OCI-LY3 (cell line): ENCODE measurements around the gene AGR3.

Experiments
- H2AFZ ChIP-seq: fragments of 200-600, 300-600 bp; shearing (Covaris generic); 2 replicates; pipeline ENCODE4 v1.6.0; 2014; ENCODE audit warnings: antibody characterized with exemption, low read depth, low read length
- H3K27ac ChIP-seq: fragments of 200-600, 300-600 bp; sonication (generic); 2 replicates; pipeline ENCODE4 v1.5.1; 2014; ENCODE audit warnings: mild to moderate bottlenecking, low read length, moderate library complexity, mixed read lengths
- H3K27me3 ChIP-seq: fragments of 200-600, 300-600 bp; sonication (generic); 2 replicates; pipeline ENCODE4 v1.6.1; 2014; ENCODE audit warnings: low read depth, low read length, mixed read lengths
- H3K36me3 ChIP-seq: fragments of 200-600, 300-600 bp; sonication (generic); replicated peaks from 2 replicates; pipeline ENCODE3; 2014; ENCODE audit warnings: low read depth, low read length, mixed read lengths
- H3K4me1 ChIP-seq: fragments of 300-600, 200-600 bp; sonication (generic); 2 replicates; pipeline ENCODE4 v1.6.1; 2014; ENCODE audit warnings: low read length, mixed read lengths
- H3K4me2 ChIP-seq: fragments of 200-600, 300-600 bp; sonication (generic); 2 replicates; pipeline ENCODE4 v1.6.1; 2014; ENCODE audit warnings: low read length, mixed read lengths
- H3K4me3 ChIP-seq: fragments of 300-600, 200-600 bp; sonication (generic); 2 replicates; pipeline ENCODE4 v1.5.1; 2014; ENCODE audit warnings: antibody characterized with exemption, mild to moderate bottlenecking, low read length, moderate library complexity
- H3K79me2 ChIP-seq: fragments of 300-600, 200-600 bp; shearing (Covaris generic); 2 replicates; pipeline ENCODE4 v1.6.1; 2014; ENCODE audit warnings: mild to moderate bottlenecking, low read length, mixed read lengths
- H3K9ac ChIP-seq: fragments of 300-600, 200-600 bp; shearing (Covaris generic); 2 replicates; pipeline ENCODE4 v1.6.0; 2014; ENCODE audit warnings: mild to moderate bottlenecking, low read length, moderate library complexity
- H3K9me3 ChIP-seq: fragments of 200-600, 300-600 bp; shearing (Covaris generic); 2 replicates; pipeline ENCODE4 v1.6.1; 2014; ENCODE audit warnings: low read length, mixed read lengths; ENCODE audit not compliant: insufficient read depth
- H4K20me1 ChIP-seq: fragments of 200-600, 300-600 bp; sonication (generic); 2 replicates; pipeline ENCODE4 v1.6.1; 2016; ENCODE audit warnings: low read length, mixed read lengths; ENCODE audit not compliant: insufficient read depth
- EZH2phosphoT487 ChIP-seq: fragments of 200-600 bp; shearing (Covaris generic); IDR thresholded peaks from 2 replicates; pipeline ENCODE4 v1.6.1; 2018; ENCODE audit warnings: antibody characterized with exemption, mixed run types, low read depth
- TF ChIP-seq, protein P1 (sequence below): fragments of 200-600, 300-600 bp; sonication (generic); IDR thresholded peaks from 2 replicates; pipeline ENCODE4 v1.5.1; 2014; ENCODE audit warnings: antibody characterized with exemption, low read length, low read depth

Gene AGR3

DNA sequence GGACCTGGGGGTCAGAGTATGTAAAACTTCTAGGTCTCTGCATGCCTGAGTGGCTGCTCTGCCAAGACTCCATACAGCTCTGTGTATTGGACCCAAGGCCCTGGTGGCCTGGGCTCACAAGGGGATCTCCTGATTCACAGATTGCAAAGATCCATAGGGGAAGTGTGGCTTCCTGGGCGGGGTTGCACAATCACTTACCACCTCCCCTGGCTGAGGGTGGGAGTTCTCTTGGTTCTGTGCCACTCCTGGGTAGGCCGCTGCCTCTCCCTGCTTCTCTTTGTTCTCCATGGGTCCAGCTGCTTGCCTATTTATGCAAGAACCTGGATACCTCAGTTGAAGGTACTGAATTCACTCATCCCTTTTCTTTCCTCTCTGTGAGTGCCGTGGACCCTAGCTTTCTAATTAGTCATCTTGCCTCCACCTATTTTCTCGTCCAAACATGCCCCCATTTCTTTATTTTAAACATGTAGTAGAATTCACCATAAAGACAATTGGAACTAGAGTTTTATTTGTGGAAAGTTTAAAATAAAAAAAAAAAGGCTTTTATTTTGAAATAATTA is 18.5 kb upstream of the AGR3 start:
- H3K9me3 ChIP-seq, result no peaks in the 10 kb centered on the region
- H2AFZ ChIP-seq, result no peak overlapping the region
- H3K36me3 ChIP-seq, result no peaks in the 10 kb centered on the region
- TF ChIP-seq, protein P1, sequence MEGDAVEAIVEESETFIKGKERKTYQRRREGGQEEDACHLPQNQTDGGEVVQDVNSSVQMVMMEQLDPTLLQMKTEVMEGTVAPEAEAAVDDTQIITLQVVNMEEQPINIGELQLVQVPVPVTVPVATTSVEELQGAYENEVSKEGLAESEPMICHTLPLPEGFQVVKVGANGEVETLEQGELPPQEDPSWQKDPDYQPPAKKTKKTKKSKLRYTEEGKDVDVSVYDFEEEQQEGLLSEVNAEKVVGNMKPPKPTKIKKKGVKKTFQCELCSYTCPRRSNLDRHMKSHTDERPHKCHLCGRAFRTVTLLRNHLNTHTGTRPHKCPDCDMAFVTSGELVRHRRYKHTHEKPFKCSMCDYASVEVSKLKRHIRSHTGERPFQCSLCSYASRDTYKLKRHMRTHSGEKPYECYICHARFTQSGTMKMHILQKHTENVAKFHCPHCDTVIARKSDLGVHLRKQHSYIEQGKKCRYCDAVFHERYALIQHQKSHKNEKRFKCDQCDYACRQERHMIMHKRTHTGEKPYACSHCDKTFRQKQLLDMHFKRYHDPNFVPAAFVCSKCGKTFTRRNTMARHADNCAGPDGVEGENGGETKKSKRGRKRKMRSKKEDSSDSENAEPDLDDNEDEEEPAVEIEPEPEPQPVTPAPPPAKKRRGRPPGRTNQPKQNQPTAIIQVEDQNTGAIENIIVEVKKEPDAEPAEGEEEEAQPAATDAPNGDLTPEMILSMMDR, result no peak
- no peak for TF ChIP-seq EZH2phosphoT487
- H3K27ac ChIP-seq, result no peak overlapping the region
- no peak overlapping the region for H3K9ac ChIP-seq
- no peaks in the 10 kb centered on the region for H3K27me3 ChIP-seq
- no peak overlapping the region for H3K4me2 ChIP-seq
- no peak overlapping the region for H3K4me3 ChIP-seq
- H4K20me1 ChIP-seq, result no peaks in the 10 kb centered on the region
- H3K79me2 ChIP-seq, result no peaks in the 10 kb centered on the region
- H3K4me1 ChIP-seq, result peaks cover 4% of the 10 kb centered on the region; the same call in 1 of the 2 replicates

DNA sequence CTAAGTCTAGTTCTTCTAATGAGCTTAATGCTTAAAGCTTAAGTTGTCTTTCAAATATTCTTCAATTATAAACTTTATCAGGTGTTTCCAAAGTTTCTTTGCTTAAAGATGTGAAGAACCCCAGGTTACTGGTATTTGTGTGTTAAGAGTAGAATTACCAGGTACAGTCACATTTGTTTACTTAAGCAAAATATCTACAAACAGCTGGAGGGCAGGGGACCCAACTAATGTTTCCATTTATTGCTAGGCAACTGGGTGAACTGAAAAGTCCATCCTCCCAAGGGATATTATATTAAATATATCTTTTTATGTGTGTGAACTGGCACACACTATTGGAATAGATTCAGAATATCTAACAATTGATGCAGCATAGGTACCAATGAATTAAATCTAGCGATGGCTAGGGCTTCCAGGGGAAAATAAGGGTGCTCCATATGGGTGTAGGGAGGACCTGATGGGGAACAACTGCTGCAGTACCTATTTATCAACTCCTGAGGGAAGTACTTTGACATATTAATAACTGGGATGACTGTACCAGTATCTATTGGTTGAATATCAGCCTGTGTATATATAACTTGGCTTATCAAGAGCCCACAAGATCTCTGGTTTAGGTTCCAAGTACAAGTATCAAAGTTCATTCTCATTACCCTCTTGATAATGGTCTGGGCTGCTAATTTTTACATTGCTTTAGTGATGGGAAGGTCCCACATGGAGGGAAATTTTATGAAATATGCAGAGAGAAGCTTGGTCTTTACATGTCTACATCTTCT is 10.3 kb upstream of the AGR3 start:
- Histone ChIP-seq H3K36me3 (no peaks in the 10 kb centered on the region), H3K9ac (no peak overlapping the region), H3K79me2 (no peaks in the 10 kb centered on the region), H3K9me3 (no peaks in the 10 kb centered on the region), H4K20me1 (no peaks in the 10 kb centered on the region), H3K27ac (no peak overlapping the region), H3K4me3 (no peak overlapping the region), H3K4me2 (peak overlapping the region; percentile 42; the same call in 1 of the 2 replicates), H3K4me1 (peaks cover 33% of the 10 kb centered on the region), H3K27me3 (no peaks in the 10 kb centered on the region), H2AFZ (no peak overlapping the region)
- TF ChIP-seq EZH2phosphoT487, result no peak
- TF ChIP-seq, protein P1, result no peak

DNA sequence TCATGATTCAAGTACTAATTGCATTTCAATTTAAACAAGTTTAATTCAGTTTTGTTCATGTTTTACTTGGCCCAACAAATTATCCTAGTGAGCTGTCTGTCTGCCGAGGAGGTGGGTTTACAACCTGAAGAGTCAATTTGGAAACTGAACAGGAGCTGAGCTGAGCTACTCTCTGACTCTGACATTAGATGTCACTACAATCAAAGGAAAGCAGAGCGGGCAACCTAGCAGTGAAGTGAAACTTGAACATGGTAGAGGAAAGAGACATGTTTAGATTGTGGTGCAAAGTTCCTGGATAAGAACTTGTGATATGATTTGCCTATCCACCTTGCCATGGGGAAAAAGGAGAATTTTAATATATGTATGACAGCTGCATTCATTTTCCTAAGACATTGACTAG is 9.6 kb upstream of the AGR3 start:
- TF ChIP-seq, protein P1, result peak; percentile 81
- no peak for TF ChIP-seq EZH2phosphoT487
- H3K9me3 ChIP-seq, result no peaks in the 10 kb centered on the region
- peaks cover 33% of the 10 kb centered on the region for H3K4me1 ChIP-seq
- no peak overlapping the region for H3K27ac ChIP-seq
- no peaks in the 10 kb centered on the region for H3K79me2 ChIP-seq
- no peaks in the 10 kb centered on the region for H4K20me1 ChIP-seq
- no peaks in the 10 kb centered on the region for H3K27me3 ChIP-seq
- no peaks in the 10 kb centered on the region for H3K36me3 ChIP-seq
- no peak overlapping the region for H2AFZ ChIP-seq
- H3K4me2 ChIP-seq, result no peak overlapping the region
- H3K4me3 ChIP-seq, result no peak overlapping the region
- no peak overlapping the region for H3K9ac ChIP-seq

DNA sequence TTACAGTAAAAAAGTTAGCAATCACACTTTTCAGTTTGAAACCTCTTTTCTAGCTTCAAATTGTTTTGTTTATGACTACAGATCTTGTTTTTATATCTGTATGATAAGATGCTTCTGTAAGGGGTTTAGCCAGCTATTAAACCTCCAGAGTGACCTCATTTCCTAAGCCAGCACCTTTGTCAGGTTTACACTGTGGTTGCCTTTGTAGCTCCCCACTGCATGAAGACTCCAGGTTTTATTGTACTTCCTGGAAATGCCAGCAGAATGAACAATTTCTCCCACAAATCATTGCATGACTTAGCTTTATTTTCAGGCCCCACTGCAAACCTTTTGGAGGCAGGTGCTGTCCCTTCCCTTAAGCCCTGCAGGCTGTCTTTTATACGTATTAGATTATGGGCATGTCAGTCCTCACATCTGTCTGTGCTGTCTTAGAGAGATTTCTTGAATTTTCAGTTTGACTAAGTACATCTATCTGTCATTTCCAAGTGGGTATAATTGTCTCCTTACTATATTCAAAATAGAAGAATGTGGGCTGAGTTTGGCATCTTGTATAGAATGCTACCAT is 8.2 kb upstream of the AGR3 start:
- H3K9ac ChIP-seq, result no peak overlapping the region
- H4K20me1 ChIP-seq, result no peaks in the 10 kb centered on the region
- no peaks in the 10 kb centered on the region for H3K79me2 ChIP-seq
- H3K4me3 ChIP-seq, result no peak overlapping the region
- TF ChIP-seq EZH2phosphoT487, result no peak
- TF ChIP-seq, protein P1, result no peak
- H3K4me2 ChIP-seq, result no peak overlapping the region
- no peak overlapping the region for H2AFZ ChIP-seq
- H3K27me3 ChIP-seq, result no peaks in the 10 kb centered on the region
- H3K36me3 ChIP-seq, result no peaks in the 10 kb centered on the region
- H3K4me1 ChIP-seq, result peaks cover 33% of the 10 kb centered on the region
- H3K27ac ChIP-seq, result no peak overlapping the region
- no peaks in the 10 kb centered on the region for H3K9me3 ChIP-seq
